GM19193 (cell line): ENCODE data around the gene SMIM33.

Experiments
- POLR2A ChIP-seq: IDR thresholded peaks from 4 replicates; pipeline ENCODE4 v1.6.1; 2011; ENCODE audit not compliant: insufficient read depth, insufficient read length; ENCODE audit errors: extremely low read depth

SMIM33 gene

DNA sequence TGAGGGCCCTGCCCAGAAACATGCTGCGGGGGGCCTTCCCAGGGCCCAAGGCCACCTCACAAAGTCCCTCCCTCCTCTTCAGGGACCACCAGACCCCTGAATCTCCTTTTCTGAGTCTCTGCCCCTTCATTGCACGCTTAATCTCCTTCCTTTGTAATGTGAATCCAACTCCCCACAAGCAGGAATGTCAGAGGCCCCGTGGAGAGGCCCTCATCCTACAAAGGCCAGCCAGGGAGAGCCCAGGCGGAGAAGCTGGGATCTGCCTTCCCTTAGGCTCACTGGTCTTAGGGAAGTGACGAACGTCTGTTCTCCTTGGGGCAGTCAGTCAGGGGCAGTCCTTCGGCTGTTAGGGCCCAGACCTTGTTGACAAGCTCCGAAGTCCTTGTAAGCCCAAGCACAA is 2.3 kb downstream of the SMIM33 start:
- TF ChIP-seq POLR2A: no peak

DNA sequence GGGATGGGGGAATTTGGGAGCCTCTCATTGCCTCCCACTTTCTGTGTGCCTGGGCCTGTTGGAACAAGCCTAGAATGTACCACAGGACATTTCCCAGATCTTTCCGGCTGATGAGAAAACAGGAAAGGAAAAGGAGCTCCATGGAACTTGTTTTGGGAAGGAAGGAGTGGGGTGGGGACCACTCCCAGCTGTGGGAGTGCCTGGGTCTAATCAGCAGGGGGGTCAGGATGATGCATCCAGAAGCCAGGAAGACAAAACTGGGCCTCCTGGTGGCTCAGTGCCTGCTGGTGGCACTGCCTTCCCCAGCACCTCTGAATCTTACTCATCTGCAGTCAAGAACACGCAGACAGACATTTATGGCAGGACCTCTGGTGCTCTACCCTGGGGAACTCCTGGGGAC is 2.8 kb downstream of the SMIM33 start:
- no peak for TF ChIP-seq POLR2A

DNA sequence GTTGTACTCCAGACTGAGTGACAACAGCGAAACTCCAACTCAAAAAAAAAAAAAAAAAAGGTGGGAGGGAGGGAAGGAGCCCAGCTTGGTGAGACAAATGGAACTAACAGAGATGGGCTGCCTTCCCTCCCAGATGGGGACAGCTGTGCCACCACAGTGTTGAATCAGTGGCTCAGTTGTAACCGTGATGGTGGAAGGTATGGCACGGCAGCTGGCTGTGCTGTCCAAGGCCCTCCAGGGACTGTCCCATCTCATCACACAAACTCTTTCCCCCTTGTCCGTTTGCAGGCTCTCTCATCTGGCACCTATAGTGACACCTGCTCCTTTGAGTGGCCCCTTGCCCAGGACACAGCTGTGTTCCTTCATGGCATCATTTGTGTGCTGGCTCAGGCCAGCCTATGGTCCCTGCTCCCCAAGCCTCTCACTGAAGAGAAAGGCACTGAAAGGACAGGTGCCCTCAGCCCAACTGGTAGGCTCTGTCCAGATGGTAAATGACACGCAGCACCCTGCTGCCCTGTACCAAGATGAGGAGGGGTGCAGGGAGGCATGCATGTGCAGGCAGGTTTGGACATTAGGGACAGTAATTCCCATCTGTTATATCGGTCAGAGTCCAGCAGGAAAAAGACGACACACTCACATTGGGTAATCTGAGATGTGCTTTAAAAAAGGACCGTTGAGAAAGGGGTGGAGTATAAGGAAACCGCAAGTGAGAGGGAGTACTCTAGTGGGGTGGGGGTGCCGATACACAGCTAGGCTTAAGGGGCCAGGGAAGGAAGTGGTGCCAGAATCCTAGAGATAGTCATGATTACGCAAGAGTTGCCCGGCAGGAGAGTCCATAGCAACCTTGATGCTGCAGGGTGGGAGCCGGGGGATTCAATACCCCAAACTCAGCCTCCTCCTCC is 4.3 kb downstream of the SMIM33 start:
- no peak for TF ChIP-seq POLR2A

DNA sequence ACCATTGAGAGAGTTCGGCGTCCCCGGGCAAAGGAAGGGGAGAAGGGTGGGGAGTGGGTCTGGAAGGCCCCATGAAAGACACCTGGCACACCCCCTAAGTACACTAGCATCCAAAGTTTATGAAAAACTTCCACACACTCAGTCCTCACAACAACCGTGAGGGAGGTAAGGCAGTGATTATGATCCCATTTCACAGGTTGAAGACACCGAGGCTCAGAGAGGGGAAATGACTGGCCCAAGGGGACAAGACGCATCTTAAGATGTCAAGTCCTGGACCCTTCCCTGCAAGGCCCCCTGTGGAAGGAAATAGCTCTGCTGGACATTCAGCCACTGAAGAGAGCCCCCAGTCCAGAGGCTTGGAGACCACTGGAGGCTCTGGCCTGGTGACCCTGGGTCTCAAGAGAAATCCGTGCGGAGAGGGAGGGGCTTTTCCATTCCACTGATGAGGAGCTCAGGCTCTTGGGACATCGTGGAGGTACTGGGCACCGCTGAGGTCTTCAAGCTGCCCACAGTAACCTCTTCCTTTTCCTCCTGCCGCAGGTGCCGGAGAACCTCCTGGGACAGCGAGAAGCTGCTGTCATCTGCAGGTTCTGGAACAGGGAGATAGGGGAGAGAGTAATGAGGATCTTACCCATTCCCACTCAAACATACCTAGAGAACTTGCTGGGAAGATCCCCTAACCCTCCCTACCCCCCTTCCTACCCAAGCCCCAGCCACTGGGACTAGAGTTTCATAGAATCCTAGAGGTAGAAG is 5.2 kb downstream of the SMIM33 start:
- TF ChIP-seq POLR2A: no peak

DNA sequence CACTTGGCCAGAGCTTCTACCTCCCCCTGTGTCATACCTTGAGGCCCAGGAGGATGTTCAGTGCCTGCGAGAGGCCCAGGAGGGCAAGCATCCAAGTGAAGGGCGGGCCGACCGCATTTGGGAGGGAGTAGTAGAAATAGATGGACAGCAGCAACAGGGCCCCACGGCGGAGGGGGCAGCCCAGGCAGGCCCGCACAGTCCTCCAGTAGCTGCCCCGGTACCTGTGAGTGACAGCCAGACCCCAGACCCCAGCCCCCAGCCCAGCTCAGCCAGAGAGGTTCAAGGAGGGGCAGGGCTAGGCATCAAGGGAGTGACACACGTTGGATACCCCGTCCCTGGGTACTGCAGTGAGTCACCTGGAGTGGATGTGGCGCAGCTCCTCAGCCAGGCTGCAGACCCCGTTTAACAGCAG is 10.3 kb downstream of the SMIM33 start:
- no peak for TF ChIP-seq POLR2A

DNA sequence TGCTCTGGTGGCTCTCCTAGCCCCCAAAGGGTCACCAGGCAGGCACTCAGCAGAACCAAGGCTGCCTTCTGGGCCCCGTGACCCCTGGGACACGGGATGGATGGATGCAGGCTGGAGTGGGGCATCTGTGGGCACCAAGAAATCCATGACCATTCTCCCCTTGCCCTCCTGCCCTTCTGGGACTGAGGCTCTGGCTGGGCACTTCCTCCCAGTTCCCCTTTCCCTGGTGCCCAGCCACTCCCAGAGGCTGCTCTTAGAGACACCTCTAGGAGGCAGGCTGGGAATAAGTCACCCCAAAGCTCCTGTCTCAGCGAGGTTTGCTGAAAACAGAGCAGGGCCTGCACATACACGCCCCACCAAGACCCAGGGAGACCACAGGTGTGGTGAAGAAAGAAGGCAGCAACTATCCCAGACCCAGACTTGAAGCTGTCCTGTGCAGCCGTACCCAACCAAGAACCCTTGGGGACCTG is 10.8 kb downstream of the SMIM33 start:
- no peak for TF ChIP-seq POLR2A

DNA sequence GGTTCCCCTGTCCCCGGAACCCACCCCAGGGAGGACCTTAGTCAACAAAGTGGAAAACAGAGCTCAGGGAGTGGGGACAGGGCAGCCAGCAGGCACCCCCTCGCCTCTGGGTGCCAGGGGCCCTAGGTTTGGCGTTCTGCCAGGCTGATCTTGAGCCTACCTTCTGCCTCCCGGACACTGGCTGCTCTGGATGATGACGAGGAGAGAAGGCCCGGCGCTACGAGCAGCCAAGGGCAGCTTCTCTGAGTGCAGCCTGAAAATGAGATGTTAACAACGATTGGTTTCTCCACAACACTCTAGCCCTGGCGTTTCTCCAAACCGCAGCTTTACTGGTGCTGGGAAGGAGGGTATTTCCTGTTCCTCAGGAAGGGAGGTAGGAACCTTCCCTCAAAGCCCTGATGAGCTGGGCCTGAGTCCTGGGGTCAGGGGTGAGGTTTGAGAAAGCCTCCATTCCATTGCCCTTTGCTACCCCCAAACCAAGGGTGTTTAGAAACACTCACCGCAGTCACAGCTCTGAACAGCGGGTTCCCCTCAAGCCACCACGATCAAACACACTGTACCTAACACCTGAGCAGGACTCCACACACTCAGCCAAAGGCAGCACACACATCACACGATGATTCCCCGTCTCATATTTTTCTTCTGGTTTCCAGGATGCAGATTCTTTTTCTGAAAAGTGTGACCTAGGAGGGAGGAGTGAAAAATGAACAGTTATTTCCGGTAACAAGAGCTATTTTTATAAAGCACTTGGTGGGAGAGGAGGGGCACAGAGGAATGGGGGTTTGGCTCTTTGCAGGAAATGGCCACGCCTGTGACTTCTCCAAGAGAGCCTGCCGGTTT is 11.5 kb downstream of the SMIM33 start, which contains the start of gene STING1:
TSS of gene STING1 (minus strand) at position 709 of the 840 bp plus-strand sequence. CDS start 1,054 bp downstream, outside the sequence.
- TF ChIP-seq POLR2A: no peak

DNA sequence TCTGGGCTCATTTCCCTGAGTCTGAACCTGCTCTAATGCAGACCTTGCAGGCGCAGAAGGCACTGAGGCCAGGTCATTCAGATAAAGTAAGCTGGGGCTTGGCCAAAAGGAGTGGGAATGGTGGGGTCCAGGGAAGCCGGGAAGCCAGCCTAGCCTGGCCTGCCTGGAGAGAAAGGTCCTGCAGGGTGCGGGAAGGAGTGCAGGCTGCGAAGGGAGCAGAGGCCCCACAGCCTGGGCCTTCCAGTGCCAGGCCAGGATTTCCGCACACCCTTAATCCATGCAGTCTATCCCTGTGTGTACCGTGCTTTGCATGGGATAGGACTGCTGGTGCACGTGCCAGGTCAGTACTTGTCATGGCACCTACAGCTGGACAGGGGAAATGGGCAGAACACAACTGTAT is 15.4 kb downstream of the SMIM33 start:
- TF ChIP-seq POLR2A: no peak

DNA sequence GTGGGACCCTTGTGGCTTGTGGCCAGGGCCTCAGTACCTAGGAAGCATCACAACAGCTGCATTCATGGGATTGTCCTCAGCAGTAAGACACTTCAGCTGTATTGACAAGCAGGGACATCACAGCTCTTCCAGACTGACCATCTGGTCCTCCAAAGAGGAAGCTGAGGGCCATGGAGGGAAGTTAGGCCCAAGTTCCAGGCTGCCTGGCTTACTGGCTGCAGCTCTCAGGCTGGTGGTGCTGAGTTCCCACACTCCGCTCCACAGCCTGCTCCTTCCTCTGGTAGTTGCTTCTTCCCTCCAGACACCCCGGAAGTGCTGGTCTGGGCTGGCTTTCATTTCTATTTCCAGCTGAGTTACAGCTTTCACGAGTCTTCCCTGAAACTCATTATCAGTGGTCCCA is 17.5 kb downstream of the SMIM33 start:
- TF ChIP-seq POLR2A: no peak

DNA sequence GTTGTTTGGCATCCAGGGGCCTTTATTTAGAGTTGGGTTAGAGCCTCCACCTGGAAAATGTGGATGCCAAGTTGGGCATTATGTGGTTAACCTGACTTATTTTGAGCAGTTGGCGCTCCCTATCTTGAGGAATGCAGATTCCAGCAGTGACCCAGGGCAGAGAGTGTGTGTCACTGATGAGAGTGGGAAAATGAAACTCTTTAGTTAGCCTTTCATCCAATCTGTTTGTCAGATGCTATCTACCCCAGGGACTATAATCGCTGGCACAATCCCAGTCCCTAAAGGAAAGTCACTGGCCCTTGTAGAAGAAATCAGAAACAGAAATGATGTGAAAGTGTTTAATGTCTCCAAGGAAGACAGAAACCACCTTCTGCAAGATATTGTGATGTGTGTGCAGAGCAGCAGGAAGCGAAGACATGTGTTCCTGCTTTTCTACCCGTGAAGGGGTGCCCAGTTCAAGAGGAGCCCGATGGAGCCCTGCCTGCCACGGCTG is 21.9 kb downstream of the SMIM33 start:
- TF ChIP-seq POLR2A: no peak

DNA sequence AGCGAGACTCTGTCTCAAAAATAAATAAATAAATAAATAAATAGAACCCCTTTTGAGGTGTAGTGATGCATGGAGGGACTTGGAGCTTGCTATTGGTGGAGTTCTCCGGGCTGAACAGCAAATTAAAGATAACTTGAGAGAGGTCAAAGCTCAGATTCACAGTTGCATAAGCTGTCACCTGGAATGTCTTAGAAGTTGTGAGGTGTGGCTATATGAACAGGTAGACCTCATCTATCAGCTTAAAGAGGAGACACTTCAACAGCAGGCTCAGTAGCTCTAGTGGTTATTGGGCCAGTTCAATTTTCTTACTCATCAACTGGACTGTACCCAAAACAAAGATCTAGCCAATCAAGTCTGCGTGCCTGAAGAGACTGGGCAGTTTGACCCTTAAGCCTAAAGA is 23.5 kb downstream of the SMIM33 start:
- TF ChIP-seq POLR2A: no peak

DNA sequence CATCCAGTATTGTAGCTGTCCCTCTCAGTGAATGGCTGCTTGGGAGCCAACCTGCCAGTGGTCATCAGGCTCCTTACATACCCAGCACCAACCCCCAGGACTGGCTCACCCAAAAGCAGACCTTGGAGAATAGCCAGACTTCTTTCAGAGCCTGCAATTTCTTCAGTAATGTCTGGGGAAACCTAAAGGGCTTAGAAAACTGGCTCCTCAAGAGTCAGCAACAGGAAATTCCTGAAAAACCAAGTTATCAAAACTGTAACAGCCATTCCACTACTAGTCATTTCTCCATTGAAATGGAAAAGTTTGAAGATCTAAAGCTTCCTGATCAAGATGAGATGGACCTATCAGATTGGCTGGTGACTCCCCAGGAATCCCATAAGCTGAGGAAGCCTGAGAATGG is 24.0 kb downstream of the SMIM33 start:
- no peak for TF ChIP-seq POLR2A

DNA sequence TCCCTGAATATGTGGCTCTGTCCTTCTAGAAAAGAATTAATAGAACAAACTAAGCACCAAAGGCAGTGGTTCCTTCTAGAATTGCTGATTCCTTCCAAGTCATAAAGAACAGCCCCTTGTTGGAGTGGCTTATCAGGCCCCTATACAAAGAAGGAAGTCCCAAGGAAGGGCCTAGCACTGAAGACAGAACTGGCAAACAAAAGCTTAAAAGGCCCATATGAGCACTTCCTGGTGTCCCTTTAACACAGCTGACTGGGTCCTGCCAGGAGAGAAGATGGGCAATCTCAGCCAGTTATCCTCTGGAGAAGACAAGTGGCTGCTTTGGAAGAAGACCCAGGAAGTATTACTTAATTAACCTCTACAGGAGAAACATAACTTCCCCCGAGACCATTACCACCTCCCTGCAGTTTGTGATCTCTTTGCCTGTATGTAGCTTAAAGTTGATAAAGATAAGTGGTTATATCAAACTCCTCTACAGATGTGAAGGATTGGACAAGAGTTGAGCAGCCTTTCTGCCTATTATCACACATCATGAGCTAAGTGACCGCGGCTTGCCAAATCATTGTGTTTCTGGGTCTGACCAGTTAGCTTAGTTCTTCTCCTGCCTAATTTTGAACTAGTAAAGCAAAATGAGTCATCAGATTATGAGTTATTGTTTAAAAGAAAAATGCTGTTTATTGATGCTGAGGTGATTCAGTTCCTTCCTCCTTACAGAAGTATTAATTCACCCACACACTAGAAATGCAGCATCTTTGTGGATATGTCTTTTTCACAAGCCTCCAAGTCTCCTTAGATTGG is 25.0 kb downstream of the SMIM33 start:
- no peak for TF ChIP-seq POLR2A

DNA sequence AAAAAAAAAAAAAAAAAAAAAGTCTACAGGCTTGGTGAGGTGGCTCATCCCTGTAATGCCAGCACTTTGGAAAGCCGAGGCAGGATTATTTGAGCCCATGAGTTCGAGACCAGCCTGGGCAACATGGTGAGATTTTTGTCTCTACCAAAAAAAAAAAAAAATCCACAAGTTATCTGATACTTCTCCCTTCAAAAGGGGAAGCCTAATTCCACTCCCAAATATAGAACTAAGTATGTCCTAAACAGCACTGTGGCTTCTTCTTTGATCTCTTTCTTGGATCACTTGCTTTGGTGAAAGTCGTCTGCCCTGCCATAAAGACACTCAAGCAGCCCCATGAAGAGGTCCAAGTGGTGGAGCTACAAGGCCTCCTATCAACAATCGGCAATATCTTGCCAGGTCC is 30.6 kb downstream of the SMIM33 start:
- TF ChIP-seq POLR2A: no peak
